ENCODE measurements around the gene SHBG. TPM values are rescaled to one million over a fixed set of nuclear protein-coding genes. Genes with fewer than 3 reads are reported as not detected.

Gene SHBG
- total RNA-seq, 1 experiment from 2014 or later = not detected

- TF ChIP-seq SIN3A (IDR thresholded peaks at IDR 0.05; ENCODE audit: low read depth) (no peak), FOSL1 (IDR thresholded peaks at IDR 0.05; ENCODE audit: low read depth) (no peak), ZBTB33 (IDR thresholded peaks at IDR 0.05; ENCODE audit: extremely low read depth, insufficient replicate concordance, low read length) (no peak), CBX3 (IDR thresholded peaks at IDR 0.05; ENCODE audit: low read depth) (peak; percentile 25; the same call in 1 of the 2 replicates), ELF1 (IDR thresholded peaks at IDR 0.05; ENCODE audit: borderline replicate concordance, low read depth) (no peak)
Measured at GRCh38 chr17:7673239-7673638, 43.3 kb downstream of the SHBG start (continued).

GRCh38 chr17:7674934-7675333 is 45.0 kb downstream of the SHBG start:
- Histone ChIP-seq H3K27ac (ENCODE audit: low read depth, low read length) (no peak overlapping the region), H3K4me1 (ENCODE audit: control insufficient read depth in 1 of 2, insufficient read depth in 2 of 2, low read length in 2 of 2) (no peaks in the 10 kb centered on the region), H3K36me3 (ENCODE audit: control insufficient read depth in 1 of 2, insufficient read depth in 2 of 2, low read length in 2 of 2) (peaks cover 19 to 24% of the 10 kb centered on the region in 2 experiments), H2AFZ (ENCODE audit: low read depth, low read length, poor library complexity, severe bottlenecking) (no peak overlapping the region), H3K27me3 (ENCODE audit: insufficient read depth, low read length) (no peaks in the 10 kb centered on the region), H3K79me2 (ENCODE audit: insufficient read depth, low read length) (peaks cover 4% of the 10 kb centered on the region; the same call in 1 of the 2 replicates), H3K9ac (ENCODE audit: low read length) (no peak overlapping the region), H3K9me3 (ENCODE audit: control insufficient read depth in 1 of 2, insufficient read depth in 1 of 2, low read depth in 1 of 2, low read length in 2 of 2) (peaks cover 0 to 5% of the 10 kb centered on the region in 2 experiments; a peak in 1 of 4 replicates), H4K20me1 (ENCODE audit: insufficient read depth) (no peaks in the 10 kb centered on the region), H3K4me3 (replicated peaks in 1 of 2; ENCODE audit: low read depth in 1 of 2, low read length in 2 of 2) (no peak overlapping the region), H3K4me2 (ENCODE audit: low read length) (no peak overlapping the region), H3K9me2 (ENCODE audit: insufficient read depth) (no peaks in the 10 kb centered on the region)
- ATAC-seq = no peak
- no TSS peak for BruUV-seq (replicated peaks)
- intact Hi-C loops (cut with micrococcal nuclease) = no loop called here
- ChIA-PET CTCF (interaction anchor here (1.0 kb wide), 1 partner anchor 42 kb away, joined by 3 read pairs; no protein-coding TSS in a partner anchor), POLR2A (no interaction called here), RAD21 (ENCODE audit: low non-redundant PET in 1 of 2, low total read pairs in 2 of 2, uncharacterized antibody in 2 of 2, unreplicated experiment in 2 of 2) (interaction anchor here in 1 of 2 experiments (0.6 kb wide), 1 partner anchor 11 kb away, joined by 3 read pairs; no protein-coding TSS in a partner anchor)
- no peak for TF ChIP-seq CBX3 (IDR thresholded peaks at IDR 0.05; ENCODE audit: low read depth)
- no peak for TF ChIP-seq ZBTB33 (IDR thresholded peaks at IDR 0.05; ENCODE audit: extremely low read depth, insufficient replicate concordance, low read length)
- no peak for TF ChIP-seq RAD21 (IDR thresholded peaks at IDR 0.05; ENCODE audit: low read depth)
- no peak for TF ChIP-seq CTCF (IDR thresholded peaks at IDR 0.05 in 2 of 3, conservative IDR thresholded peaks at IDR 0.05 in 1 of 3; ENCODE audit: borderline replicate concordance in 1 of 3, insufficient read depth in 1 of 3, low read depth in 2 of 3, low read length in 2 of 3)
- TF ChIP-seq SP1 (IDR thresholded peaks at IDR 0.05; ENCODE audit: low read depth) = no peak
- no peak for TF ChIP-seq EGR1 (IDR thresholded peaks at IDR 0.05; ENCODE audit: low read depth)
- no peak for TF ChIP-seq EZH2 (IDR thresholded peaks at IDR 0.05)
- TF ChIP-seq FOSL1 (IDR thresholded peaks at IDR 0.05; ENCODE audit: low read depth) = no peak
- TF ChIP-seq ZFX (IDR thresholded peaks at IDR 0.05) = no peak
- TF ChIP-seq JUND (IDR thresholded peaks at IDR 0.05) = no peak
- no peak for TF ChIP-seq TCF7L2 (IDR thresholded peaks at IDR 0.05; ENCODE audit: borderline replicate concordance, extremely low read depth, insufficient read depth, insufficient read length)
- no peak for DNase-seq (ENCODE audit: low read depth, low spot score)
